Measurements from ENCODE around the gene KRT85.

DNA sequence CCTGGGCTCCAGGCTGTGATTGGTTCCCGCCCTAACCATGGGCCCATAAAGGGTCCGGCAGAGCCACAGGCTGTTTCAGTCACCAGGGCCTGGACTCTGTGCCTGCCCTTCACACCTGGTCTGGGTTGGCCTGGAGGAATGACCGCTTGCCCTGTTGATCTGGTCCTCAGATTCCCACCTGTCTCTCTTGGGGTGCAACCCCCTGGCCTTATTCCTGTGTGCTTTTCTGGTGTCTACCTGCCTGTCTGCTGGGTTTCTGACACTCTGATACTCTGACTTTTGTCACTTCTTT lies 43.2 kb downstream of the KRT85 start:
- TF ChIP-seq, protein P1, sequence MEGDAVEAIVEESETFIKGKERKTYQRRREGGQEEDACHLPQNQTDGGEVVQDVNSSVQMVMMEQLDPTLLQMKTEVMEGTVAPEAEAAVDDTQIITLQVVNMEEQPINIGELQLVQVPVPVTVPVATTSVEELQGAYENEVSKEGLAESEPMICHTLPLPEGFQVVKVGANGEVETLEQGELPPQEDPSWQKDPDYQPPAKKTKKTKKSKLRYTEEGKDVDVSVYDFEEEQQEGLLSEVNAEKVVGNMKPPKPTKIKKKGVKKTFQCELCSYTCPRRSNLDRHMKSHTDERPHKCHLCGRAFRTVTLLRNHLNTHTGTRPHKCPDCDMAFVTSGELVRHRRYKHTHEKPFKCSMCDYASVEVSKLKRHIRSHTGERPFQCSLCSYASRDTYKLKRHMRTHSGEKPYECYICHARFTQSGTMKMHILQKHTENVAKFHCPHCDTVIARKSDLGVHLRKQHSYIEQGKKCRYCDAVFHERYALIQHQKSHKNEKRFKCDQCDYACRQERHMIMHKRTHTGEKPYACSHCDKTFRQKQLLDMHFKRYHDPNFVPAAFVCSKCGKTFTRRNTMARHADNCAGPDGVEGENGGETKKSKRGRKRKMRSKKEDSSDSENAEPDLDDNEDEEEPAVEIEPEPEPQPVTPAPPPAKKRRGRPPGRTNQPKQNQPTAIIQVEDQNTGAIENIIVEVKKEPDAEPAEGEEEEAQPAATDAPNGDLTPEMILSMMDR (IDR thresholded peaks at IDR 0.05; ENCODE audit: low read length), result no peak
- TF ChIP-seq EZH2 (IDR thresholded peaks at IDR 0.05; ENCODE audit: borderline replicate concordance, low read length), result no peak

All from OCI-LY1 (cell line).